Measurements from ENCODE around the gene DPYSL3.

Gene DPYSL3

GRCh38 chr5:147434049-147434448 is 75.8 kb downstream of the DPYSL3 start:
- no peaks in the 10 kb centered on the region for H3K36me3 ChIP-seq (ENCODE audit: control insufficient read depth, low read length)
- H3K4me3 ChIP-seq (ENCODE audit: low read length): no peak overlapping the region
- H3K4me2 ChIP-seq (ENCODE audit: low read length): no peak overlapping the region
- H4K20me1 ChIP-seq (ENCODE audit: control insufficient read depth, insufficient read depth, low read depth, low read length): no peaks in the 10 kb centered on the region
- no peaks in the 10 kb centered on the region for H3K79me2 ChIP-seq (ENCODE audit: control insufficient read depth, low read length)
- no peaks in the 10 kb centered on the region for H3K9me2 ChIP-seq (replicated peaks; ENCODE audit: control insufficient read depth, low read length)
- no peaks in the 10 kb centered on the region for H3K27me3 ChIP-seq (ENCODE audit: control insufficient read depth, low read length)
- H3K4me1 ChIP-seq (ENCODE audit: control insufficient read depth, low read length): no peaks in the 10 kb centered on the region
- no peak overlapping the region for H3K27ac ChIP-seq (ENCODE audit: low read depth, low read length)
- TF ChIP-seq EZH2phosphoT487 (IDR thresholded peaks at IDR 0.05; ENCODE audit: borderline replicate concordance, low read length): no peak
- TF ChIP-seq, protein P1, sequence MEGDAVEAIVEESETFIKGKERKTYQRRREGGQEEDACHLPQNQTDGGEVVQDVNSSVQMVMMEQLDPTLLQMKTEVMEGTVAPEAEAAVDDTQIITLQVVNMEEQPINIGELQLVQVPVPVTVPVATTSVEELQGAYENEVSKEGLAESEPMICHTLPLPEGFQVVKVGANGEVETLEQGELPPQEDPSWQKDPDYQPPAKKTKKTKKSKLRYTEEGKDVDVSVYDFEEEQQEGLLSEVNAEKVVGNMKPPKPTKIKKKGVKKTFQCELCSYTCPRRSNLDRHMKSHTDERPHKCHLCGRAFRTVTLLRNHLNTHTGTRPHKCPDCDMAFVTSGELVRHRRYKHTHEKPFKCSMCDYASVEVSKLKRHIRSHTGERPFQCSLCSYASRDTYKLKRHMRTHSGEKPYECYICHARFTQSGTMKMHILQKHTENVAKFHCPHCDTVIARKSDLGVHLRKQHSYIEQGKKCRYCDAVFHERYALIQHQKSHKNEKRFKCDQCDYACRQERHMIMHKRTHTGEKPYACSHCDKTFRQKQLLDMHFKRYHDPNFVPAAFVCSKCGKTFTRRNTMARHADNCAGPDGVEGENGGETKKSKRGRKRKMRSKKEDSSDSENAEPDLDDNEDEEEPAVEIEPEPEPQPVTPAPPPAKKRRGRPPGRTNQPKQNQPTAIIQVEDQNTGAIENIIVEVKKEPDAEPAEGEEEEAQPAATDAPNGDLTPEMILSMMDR (IDR thresholded peaks at IDR 0.05; ENCODE audit: low read depth, low read length, poor library complexity, severe bottlenecking): no peak
- no peaks in the 10 kb centered on the region for H3F3A ChIP-seq (ENCODE audit: control insufficient read depth, insufficient read depth)
- H3K9me3 ChIP-seq (ENCODE audit: control insufficient read depth, insufficient read depth, low read length): no peaks in the 10 kb centered on the region

DNA sequence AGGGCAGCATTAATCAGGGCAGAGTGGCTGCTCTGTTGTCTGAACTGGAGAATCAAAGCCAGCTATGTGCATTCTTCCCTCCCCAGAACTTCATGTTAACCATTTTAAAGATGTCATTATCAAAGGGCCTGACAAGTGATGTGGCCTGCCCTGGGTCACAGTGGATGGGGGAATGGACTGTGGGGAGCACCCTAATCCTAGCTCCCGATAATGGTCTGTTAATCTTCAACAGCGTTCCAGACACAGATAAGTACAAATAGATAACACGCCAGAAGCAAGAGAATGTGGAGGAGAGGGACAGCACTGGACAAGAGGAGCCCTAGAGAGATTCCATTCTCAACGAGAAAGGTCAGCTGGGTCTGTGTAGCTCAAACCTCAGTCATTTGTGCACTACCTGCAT is 77.5 kb downstream of the DPYSL3 start:
- Histone ChIP-seq H3K9me2 (replicated peaks; ENCODE audit: control insufficient read depth, low read length) (no peaks in the 10 kb centered on the region), H4K20me1 (ENCODE audit: control insufficient read depth, insufficient read depth, low read depth, low read length) (no peaks in the 10 kb centered on the region), H3F3A (ENCODE audit: control insufficient read depth, insufficient read depth) (no peaks in the 10 kb centered on the region), H3K4me2 (ENCODE audit: low read length) (no peak overlapping the region), H3K27ac (ENCODE audit: low read depth, low read length) (no peak overlapping the region), H3K36me3 (ENCODE audit: control insufficient read depth, low read length) (no peaks in the 10 kb centered on the region), H3K4me3 (ENCODE audit: low read length) (no peak overlapping the region), H3K27me3 (ENCODE audit: control insufficient read depth, low read length) (no peaks in the 10 kb centered on the region), H3K79me2 (ENCODE audit: control insufficient read depth, low read length) (no peaks in the 10 kb centered on the region), H3K4me1 (ENCODE audit: control insufficient read depth, low read length) (no peaks in the 10 kb centered on the region), H3K9me3 (ENCODE audit: control insufficient read depth, insufficient read depth, low read length) (no peaks in the 10 kb centered on the region)
- no peak for TF ChIP-seq EZH2phosphoT487 (IDR thresholded peaks at IDR 0.05; ENCODE audit: borderline replicate concordance, low read length)
- TF ChIP-seq, protein P1 (IDR thresholded peaks at IDR 0.05; ENCODE audit: low read depth, low read length, poor library complexity, severe bottlenecking): no peak

- Histone ChIP-seq H3K27me3 (ENCODE audit: control insufficient read depth, low read length) (no peaks in the 10 kb centered on the region), H3K27ac (ENCODE audit: low read depth, low read length) (no peak overlapping the region), H3K4me2 (ENCODE audit: low read length) (no peak overlapping the region), H3K36me3 (ENCODE audit: control insufficient read depth, low read length) (no peaks in the 10 kb centered on the region), H3K4me3 (ENCODE audit: low read length) (no peak overlapping the region), H4K20me1 (ENCODE audit: control insufficient read depth, insufficient read depth, low read depth, low read length) (no peaks in the 10 kb centered on the region), H3F3A (ENCODE audit: control insufficient read depth, insufficient read depth) (no peaks in the 10 kb centered on the region), H3K9me3 (ENCODE audit: control insufficient read depth, insufficient read depth, low read length) (no peaks in the 10 kb centered on the region), H3K79me2 (ENCODE audit: control insufficient read depth, low read length) (no peaks in the 10 kb centered on the region), H3K9me2 (replicated peaks; ENCODE audit: control insufficient read depth, low read length) (no peaks in the 10 kb centered on the region), H3K4me1 (ENCODE audit: control insufficient read depth, low read length) (no peaks in the 10 kb centered on the region)
- TF ChIP-seq EZH2phosphoT487 (IDR thresholded peaks at IDR 0.05; ENCODE audit: borderline replicate concordance, low read length): no peak
- TF ChIP-seq, protein P1 (IDR thresholded peaks at IDR 0.05; ENCODE audit: low read depth, low read length, poor library complexity, severe bottlenecking): no peak
Observed at GRCh38 chr5:147431586-147431985, 78.3 kb downstream of the DPYSL3 start.

GRCh38 chr5:147430628-147431027 is 79.2 kb downstream of the DPYSL3 start:
- no peak for TF ChIP-seq EZH2phosphoT487 (IDR thresholded peaks at IDR 0.05; ENCODE audit: borderline replicate concordance, low read length)

More at GRCh38 chr5:147430628-147431027, 79.2 kb downstream of the DPYSL3 start:
- Histone ChIP-seq H3K27me3 (ENCODE audit: control insufficient read depth, low read length) (no peaks in the 10 kb centered on the region), H3K27ac (ENCODE audit: low read depth, low read length) (no peak overlapping the region), H3K36me3 (ENCODE audit: control insufficient read depth, low read length) (no peaks in the 10 kb centered on the region), H3K9me2 (replicated peaks; ENCODE audit: control insufficient read depth, low read length) (no peaks in the 10 kb centered on the region), H3K79me2 (ENCODE audit: control insufficient read depth, low read length) (no peaks in the 10 kb centered on the region), H3F3A (ENCODE audit: control insufficient read depth, insufficient read depth) (no peaks in the 10 kb centered on the region), H3K4me1 (ENCODE audit: control insufficient read depth, low read length) (no peaks in the 10 kb centered on the region), H4K20me1 (ENCODE audit: control insufficient read depth, insufficient read depth, low read depth, low read length) (no peaks in the 10 kb centered on the region), H3K4me3 (ENCODE audit: low read length) (no peak overlapping the region), H3K4me2 (ENCODE audit: low read length) (no peak overlapping the region), H3K9me3 (ENCODE audit: control insufficient read depth, insufficient read depth, low read length) (no peaks in the 10 kb centered on the region)

All from DOHH2 (cell line).